ENCODE measurements around the gene GLRX. TPM values are rescaled to one million over a fixed set of nuclear protein-coding genes. Genes with fewer than 3 reads are reported as not detected.
A peak's percentile ranks its signal among the peaks of the same experiment; 100 is the strongest.
"Not testable (repeated sequence)": the region's sequence is repeated elsewhere in the genome, so short reads cannot be mapped to it uniquely, and the experiment has no call there.

Gene GLRX
- total and polyA plus RNA-seq, 8 donors = 1.7 to 20.9 (median 6.6) TPM

GRCh38 chr5:95817430-95817829 is 5.1 kb downstream of the GLRX start:
- no peak overlapping the region for H3K27ac ChIP-seq
- no peak for ATAC-seq
- FAIRE-seq = no peak
- intact Hi-C loops (cut with DNase I) = no loop called here
- no peaks in the 10 kb centered on the region for H3K27me3 ChIP-seq
- H3K9me3 ChIP-seq = no peaks in the 10 kb centered on the region
- no peaks in the 10 kb centered on the region for H3K36me3 ChIP-seq
- H3K4me1 ChIP-seq = peaks cover 0 to 6% (median 0%) of the 10 kb centered on the region in 3 donors
- no peak for TF ChIP-seq CTCF (IDR thresholded peaks at IDR 0.05)
- 72% methylated on average over 12 of the region's 12 CpGs for WGBS, 2 donors
- no peak for DNase-seq
- H3K4me3 ChIP-seq = no peak overlapping the region

- Histone ChIP-seq H3K4me3 (no peak overlapping the region), H3K9me3 (no peaks in the 10 kb centered on the region), H3K4me1 (peaks cover 0 to 6% (median 0%) of the 10 kb centered on the region in 3 donors), H3K27me3 (no peaks in the 10 kb centered on the region), H3K27ac (no peak overlapping the region), H3K36me3 (no peaks in the 10 kb centered on the region)
- ATAC-seq (no peak), FAIRE-seq (no peak), DNase-seq (no peak)
- no peak for TF ChIP-seq CTCF (IDR thresholded peaks at IDR 0.05)
- intact Hi-C loops (cut with DNase I) = no loop called here
- WGBS, 2 donors = 78 to 82% methylated on average over 4 of the region's 4 CpGs
These were observed 5.8 kb downstream of the GLRX start for GRCh38 chr5:95816776-95817175.

- Histone ChIP-seq H3K9me3 (no peaks in the 10 kb centered on the region), H3K4me3 (no peak overlapping the region), H3K36me3 (no peaks in the 10 kb centered on the region), H3K27ac (no peak overlapping the region), H3K27me3 (no peaks in the 10 kb centered on the region), H3K4me1 (peaks cover 0 to 1% (median 0%) of the 10 kb centered on the region in 3 donors)
- ATAC-seq (no peak), FAIRE-seq (no peak), DNase-seq (no peak)
- 88 to 92% methylated on average over 8 of the region's 8 CpGs for WGBS, 2 donors
- TF ChIP-seq CTCF (IDR thresholded peaks at IDR 0.05) = no peak
- intact Hi-C loops (cut with DNase I) = no loop called here
These were observed 6.2 kb downstream of the GLRX start for GRCh38 chr5:95816341-95816740.

GRCh38 chr5:95815155-95815729 is 7.3 kb downstream of the GLRX start:
- intact Hi-C loops (cut with DNase I) = no loop called here
- FAIRE-seq (no peak), DNase-seq (no peak), ATAC-seq (no peak)
- H3K36me3 ChIP-seq = no peaks in the 10 kb centered on the region
- no peak overlapping the region for H3K27ac ChIP-seq
- WGBS, 2 donors = 84 to 88% methylated on average over 4 of the region's 4 CpGs
- no peaks in the 10 kb centered on the region for H3K9me3 ChIP-seq
- H3K27me3 ChIP-seq = no peaks in the 10 kb centered on the region
- TF ChIP-seq CTCF (IDR thresholded peaks at IDR 0.05) = no peak
- H3K4me3 ChIP-seq = no peak overlapping the region
- H3K4me1 ChIP-seq = peaks cover 0 to 6% (median 0%) of the 10 kb centered on the region in 3 donors

GRCh38 chr5:95813035-95813434 is 9.5 kb downstream of the GLRX start:
- FAIRE-seq; intact Hi-C loops (cut with DNase I); DNase-seq; H3K36me3 ChIP-seq; H3K27me3 ChIP-seq; H3K27ac ChIP-seq; H3K4me3 ChIP-seq; H3K9me3 ChIP-seq: not testable (repeated sequence)
- ATAC-seq = peak in 3 of 4 donors; percentile 25 to 51 (median 32)
- WGBS, 2 donors = 66 to 71% methylated on average over 8 of the region's 8 CpGs
- H3K4me1 ChIP-seq = peaks cover 0 to 19% (median 4%) of the 10 kb centered on the region in 3 donors

Data from pancreas (tissue), 10 donors.